Measurements from ENCODE around the gene SLC22A23.
A peak's percentile ranks its signal among the peaks of the same experiment; 100 is the strongest.

Gene SLC22A23

DNA sequence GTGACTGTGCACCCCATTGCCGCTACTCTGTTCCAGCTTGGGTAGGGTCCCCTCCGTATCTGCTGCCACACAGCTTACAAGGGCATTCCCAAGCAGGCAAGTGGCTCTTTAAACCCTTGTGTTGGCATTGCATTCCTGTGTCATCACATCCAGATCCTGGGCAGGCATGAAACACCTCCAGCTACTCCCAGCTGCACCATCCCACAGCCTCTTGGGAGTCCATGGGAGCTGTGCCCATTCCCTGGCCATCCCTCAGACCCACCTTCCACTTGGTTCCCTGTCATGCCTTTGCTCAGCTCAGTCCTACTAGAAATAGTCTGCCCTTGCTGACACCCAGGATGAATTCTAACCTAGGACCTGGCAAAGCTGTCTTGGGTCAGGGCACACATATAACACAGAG lies 110.4 kb downstream of the SLC22A23 start:
- Histone ChIP-seq H3K27ac (ENCODE audit: low read length) (no peak overlapping the region), H3K27me3 (replicated peaks; ENCODE audit: insufficient read depth, low read length) (no peaks in the 10 kb centered on the region), H3K9me2 (replicated peaks; ENCODE audit: insufficient read depth, low read length) (no peaks in the 10 kb centered on the region), H3K79me2 (ENCODE audit: low read length) (no peaks in the 10 kb centered on the region), H3K4me1 (ENCODE audit: low read length) (peaks cover 15% of the 10 kb centered on the region), H2AFZ (ENCODE audit: low read length) (no peak overlapping the region), H3K36me3 (replicated peaks; ENCODE audit: insufficient read depth, low read length) (no peaks in the 10 kb centered on the region), H3K4me3 (ENCODE audit: low read length) (no peak overlapping the region), H3K9me3 (replicated peaks; ENCODE audit: insufficient read depth, low read length) (no peaks in the 10 kb centered on the region), H4K20me1 (ENCODE audit: insufficient read depth, low read length) (no peaks in the 10 kb centered on the region), H3K4me2 (ENCODE audit: low read depth, low read length) (no peak overlapping the region), H3F3A (ENCODE audit: insufficient read depth, low read length) (no peaks in the 10 kb centered on the region), H3K9ac (ENCODE audit: low read length) (no peak overlapping the region)
- TF ChIP-seq EZH2phosphoT487 (IDR thresholded peaks at IDR 0.05; ENCODE audit: low read length), result no peak
- no peak for TF ChIP-seq EZH2 (optimal IDR thresholded peaks at IDR 0.05; ENCODE audit: low read depth, low read length)
- TF ChIP-seq, protein P1, sequence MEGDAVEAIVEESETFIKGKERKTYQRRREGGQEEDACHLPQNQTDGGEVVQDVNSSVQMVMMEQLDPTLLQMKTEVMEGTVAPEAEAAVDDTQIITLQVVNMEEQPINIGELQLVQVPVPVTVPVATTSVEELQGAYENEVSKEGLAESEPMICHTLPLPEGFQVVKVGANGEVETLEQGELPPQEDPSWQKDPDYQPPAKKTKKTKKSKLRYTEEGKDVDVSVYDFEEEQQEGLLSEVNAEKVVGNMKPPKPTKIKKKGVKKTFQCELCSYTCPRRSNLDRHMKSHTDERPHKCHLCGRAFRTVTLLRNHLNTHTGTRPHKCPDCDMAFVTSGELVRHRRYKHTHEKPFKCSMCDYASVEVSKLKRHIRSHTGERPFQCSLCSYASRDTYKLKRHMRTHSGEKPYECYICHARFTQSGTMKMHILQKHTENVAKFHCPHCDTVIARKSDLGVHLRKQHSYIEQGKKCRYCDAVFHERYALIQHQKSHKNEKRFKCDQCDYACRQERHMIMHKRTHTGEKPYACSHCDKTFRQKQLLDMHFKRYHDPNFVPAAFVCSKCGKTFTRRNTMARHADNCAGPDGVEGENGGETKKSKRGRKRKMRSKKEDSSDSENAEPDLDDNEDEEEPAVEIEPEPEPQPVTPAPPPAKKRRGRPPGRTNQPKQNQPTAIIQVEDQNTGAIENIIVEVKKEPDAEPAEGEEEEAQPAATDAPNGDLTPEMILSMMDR (IDR thresholded peaks at IDR 0.05; ENCODE audit: low read length), result no peak
- no peak for DNase-seq

DNA sequence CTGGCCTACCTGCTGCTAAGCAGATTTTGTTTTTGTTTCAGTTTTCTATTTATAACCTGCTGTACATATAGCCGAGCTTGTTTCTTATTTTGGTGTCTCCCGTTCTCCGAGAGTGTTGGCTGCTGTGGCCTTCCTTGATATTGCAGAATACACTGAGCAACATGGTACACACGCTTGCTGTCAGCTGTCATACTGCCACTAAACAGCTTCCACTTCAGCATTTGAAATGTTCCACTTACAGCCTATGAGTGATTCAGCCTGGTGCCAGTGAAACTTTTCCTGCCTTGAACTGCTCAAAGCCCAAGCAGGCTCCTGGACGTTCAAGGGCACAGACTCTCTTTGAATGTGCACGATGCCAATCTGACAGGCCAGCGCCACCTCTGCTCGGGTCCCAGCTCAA lies 111.0 kb downstream of the SLC22A23 start:
- H3K79me2 ChIP-seq (ENCODE audit: low read length), result no peaks in the 10 kb centered on the region
- DNase-seq, result peak; percentile 54
- no peaks in the 10 kb centered on the region for H3K27me3 ChIP-seq (replicated peaks; ENCODE audit: insufficient read depth, low read length)
- H3K4me1 ChIP-seq (ENCODE audit: low read length), result peaks cover 15% of the 10 kb centered on the region
- TF ChIP-seq EZH2phosphoT487 (IDR thresholded peaks at IDR 0.05; ENCODE audit: low read length) (no peak), EZH2 (optimal IDR thresholded peaks at IDR 0.05; ENCODE audit: low read depth, low read length) (no peak)
- TF ChIP-seq, protein P1 (IDR thresholded peaks at IDR 0.05; ENCODE audit: low read length), result no peak
- no peaks in the 10 kb centered on the region for H3F3A ChIP-seq (ENCODE audit: insufficient read depth, low read length)
- peak overlapping the region; percentile 21; the same call in 1 of the 2 replicates for H3K27ac ChIP-seq (ENCODE audit: low read length)
- H3K4me2 ChIP-seq (ENCODE audit: low read depth, low read length), result peak overlapping the region; percentile 54; the same call in 1 of the 2 replicates
- no peaks in the 10 kb centered on the region for H3K36me3 ChIP-seq (replicated peaks; ENCODE audit: insufficient read depth, low read length)
- no peaks in the 10 kb centered on the region for H4K20me1 ChIP-seq (ENCODE audit: insufficient read depth, low read length)
- no peaks in the 10 kb centered on the region for H3K9me3 ChIP-seq (replicated peaks; ENCODE audit: insufficient read depth, low read length)
- no peak overlapping the region for H3K4me3 ChIP-seq (ENCODE audit: low read length)
- H2AFZ ChIP-seq (ENCODE audit: low read length), result peak overlapping the region; percentile 43; the same call in 1 of the 2 replicates
- no peaks in the 10 kb centered on the region for H3K9me2 ChIP-seq (replicated peaks; ENCODE audit: insufficient read depth, low read length)
- H3K9ac ChIP-seq (ENCODE audit: low read length), result no peak overlapping the region

DNA sequence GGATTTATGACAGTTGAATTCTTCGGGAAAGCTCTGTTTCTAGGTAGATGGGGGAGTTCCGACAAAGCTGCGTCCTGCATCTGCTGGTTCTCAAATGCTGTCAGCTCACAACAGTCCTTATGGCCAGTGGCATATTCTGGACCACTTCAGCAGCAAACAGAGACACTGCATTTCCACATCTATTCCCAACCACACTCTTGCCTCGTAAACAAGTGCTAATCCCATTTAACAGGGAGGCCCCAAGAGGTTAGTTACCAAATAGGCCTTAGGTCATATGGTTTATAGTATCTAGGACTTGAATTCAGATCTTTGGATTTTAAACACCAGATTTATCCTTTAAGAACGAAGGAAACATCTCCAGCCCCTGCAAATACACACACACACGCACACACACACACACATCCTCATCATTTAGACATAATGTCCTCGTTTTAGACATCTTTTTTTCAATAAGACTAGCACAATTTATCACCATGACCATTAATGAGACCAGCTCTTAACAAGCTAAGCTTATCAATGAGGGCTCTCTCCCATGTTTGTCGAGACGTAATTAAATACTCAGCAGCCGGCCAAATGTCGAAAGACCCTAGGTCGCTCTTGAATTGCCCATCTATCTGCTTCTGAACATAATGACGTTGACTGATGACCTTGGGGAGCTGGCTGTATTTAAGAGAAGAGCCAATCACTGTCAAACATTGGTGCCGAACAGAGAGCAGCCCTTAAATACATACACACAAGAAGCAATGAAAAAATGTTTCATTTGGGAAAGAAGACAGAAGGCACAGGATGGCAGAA lies 113.6 kb downstream of the SLC22A23 start:
- no peaks in the 10 kb centered on the region for H3K36me3 ChIP-seq (replicated peaks; ENCODE audit: insufficient read depth, low read length)
- H3K79me2 ChIP-seq (ENCODE audit: low read length), result no peaks in the 10 kb centered on the region
- no peaks in the 10 kb centered on the region for H3K9me2 ChIP-seq (replicated peaks; ENCODE audit: insufficient read depth, low read length)
- no peaks in the 10 kb centered on the region for H3K9me3 ChIP-seq (replicated peaks; ENCODE audit: insufficient read depth, low read length)
- H3F3A ChIP-seq (ENCODE audit: insufficient read depth, low read length), result no peaks in the 10 kb centered on the region
- TF ChIP-seq EZH2phosphoT487 (IDR thresholded peaks at IDR 0.05; ENCODE audit: low read length), result no peak
- TF ChIP-seq, protein P1 (IDR thresholded peaks at IDR 0.05; ENCODE audit: low read length), result no peak
- no peak for TF ChIP-seq EZH2 (optimal IDR thresholded peaks at IDR 0.05; ENCODE audit: low read depth, low read length)
- H4K20me1 ChIP-seq (ENCODE audit: insufficient read depth, low read length), result no peaks in the 10 kb centered on the region
- H3K27me3 ChIP-seq (replicated peaks; ENCODE audit: insufficient read depth, low read length), result no peaks in the 10 kb centered on the region
- H3K4me3 ChIP-seq (ENCODE audit: low read length), result no peak overlapping the region
- no peak overlapping the region for H3K9ac ChIP-seq (ENCODE audit: low read length)
- H3K27ac ChIP-seq (ENCODE audit: low read length), result no peak overlapping the region
- H2AFZ ChIP-seq (ENCODE audit: low read length), result no peak overlapping the region
- H3K4me1 ChIP-seq (ENCODE audit: low read length), result peaks cover 15% of the 10 kb centered on the region
- DNase-seq, result no peak
- no peak overlapping the region for H3K4me2 ChIP-seq (ENCODE audit: low read depth, low read length)

Measured in MM.1S (cell line).